PC-9 (cell line): ENCODE results near the gene KCNT2. TPM values are rescaled to one million over a fixed set of nuclear protein-coding genes. Genes with fewer than 3 reads are reported as not detected.

Experiments used
- BruUV-seq: library from RNA; stranded (reverse); fragments of 400-500 nt; replicated peaks from 2 replicates; lab custom pipeline; 2021; lab: Mats Ljungman, UMichigan
- CTCF ChIA-PET: fragments of 300-600 bp; sonication (Branson Sonifier 250); formaldehyde crosslinking; loops from one replicate; lab custom pipeline; 2022; ENCODE audit warnings: antibody characterized with exemption; lab: Charles Lee
- POLR2A ChIA-PET: fragments of 300-600 bp; sonication (Branson Sonifier 250); formaldehyde crosslinking; loops from one replicate; lab custom pipeline; 2022; ENCODE audit warnings: antibody characterized with exemption; ENCODE audit not compliant: unreplicated experiment; lab: Charles Lee
- DNase-seq, 2 experiments: peaks; one replicate each; pipeline versions ENCODE4 v3.0.0 to v3.0.0-alpha.2; 2015 to 2022; ENCODE audit warnings: mixed read lengths in 1 of 2
- H2AFZ ChIP-seq: fragments of 200-600 bp; sonication (generic); 2 replicates; pipeline ENCODE4 v1.8.1; 2017; ENCODE audit warnings: antibody characterized with exemption
- H3F3A ChIP-seq: fragments of 200-600 bp; sonication (generic); 2 replicates; pipeline ENCODE4 v1.8.1; 2017; ENCODE audit warnings: antibody characterized with exemption, mild to moderate bottlenecking, low read depth; ENCODE audit not compliant: insufficient read depth
- H3K27ac ChIP-seq: fragments of 200-600 bp; sonication (generic); 2 replicates; pipeline ENCODE4 v1.6.1; 2016; ENCODE audit warnings: mixed run types
- H3K27me3 ChIP-seq: fragments of 200-600 bp; sonication (generic); 2 replicates; pipeline ENCODE4 v1.6.1; 2016; ENCODE audit warnings: low read depth, mixed run types; ENCODE audit not compliant: insufficient read depth
- H3K36me3 ChIP-seq: fragments of 200-600 bp; sonication (generic); 2 replicates; pipeline ENCODE4 v1.6.1; 2016; ENCODE audit warnings: low read depth, mixed run types
- H3K4me1 ChIP-seq: fragments of 200-600 bp; sonication (generic); replicated peaks from 2 replicates; pipeline ENCODE4 v1.6.1; 2016; ENCODE audit warnings: mixed run types; ENCODE audit not compliant: insufficient read depth
- H3K4me2 ChIP-seq: fragments of 200-600 bp; sonication (generic); 2 replicates; pipeline ENCODE4 v1.6.1; 2017; ENCODE audit warnings: mixed run types
- H3K4me3 ChIP-seq: fragments of 200-600 bp; sonication (generic); 2 replicates; pipeline ENCODE4 v1.6.1; 2016; ENCODE audit warnings: mixed run types
- H3K79me2 ChIP-seq: fragments of 200-600 bp; sonication (generic); 2 replicates; pipeline ENCODE4 v1.6.1; 2017; ENCODE audit warnings: low read depth, mixed run types
- H3K9me2 ChIP-seq: fragments of 200-600 bp; sonication (generic); 2 replicates; pipeline ENCODE4 v1.8.1; 2017; ENCODE audit warnings: mild to moderate bottlenecking; ENCODE audit not compliant: insufficient read depth
- H3K9me3 ChIP-seq: fragments of 200-600 bp; sonication (generic); 2 replicates; pipeline ENCODE4 v1.8.1; 2016; ENCODE audit warnings: low read depth; ENCODE audit not compliant: insufficient read depth
- H4K20me1 ChIP-seq: fragments of 200-600 bp; sonication (generic); 2 replicates; pipeline ENCODE4 v1.8.1; 2017; ENCODE audit not compliant: insufficient read depth
- EZH2 ChIP-seq: fragments of 200-600 bp; sonication (generic); IDR thresholded peaks from 2 replicates; pipeline ENCODE4 v1.8.0; 2017; ENCODE audit warnings: antibody characterized with exemption, low read depth
- intact Hi-C: fragments of 100-400 bp; cut with micrococcal nuclease; formaldehyde crosslinking; loops from one replicate; pipeline ENCODE4 v1.10.0; 2022; ENCODE audit not compliant: unreplicated experiment
- total RNA-seq: library from RNA; stranded (reverse); gene quantifications from 2 replicates; pipeline ENCODE4 v1.2.3, GENCODE V29; 2021
- TF ChIP-seq, protein P1 (sequence below): fragments of 200-600 bp; sonication (generic); conservative IDR thresholded peaks from 2 replicates; pipeline ENCODE4 v1.6.1; 2017; ENCODE audit warnings: mixed run types, antibody characterized with exemption, mild to moderate bottlenecking, moderate library complexity

KCNT2 gene
- total RNA-seq, 1 experiment from 2014 or later, result 0.90 TPM

DNA sequence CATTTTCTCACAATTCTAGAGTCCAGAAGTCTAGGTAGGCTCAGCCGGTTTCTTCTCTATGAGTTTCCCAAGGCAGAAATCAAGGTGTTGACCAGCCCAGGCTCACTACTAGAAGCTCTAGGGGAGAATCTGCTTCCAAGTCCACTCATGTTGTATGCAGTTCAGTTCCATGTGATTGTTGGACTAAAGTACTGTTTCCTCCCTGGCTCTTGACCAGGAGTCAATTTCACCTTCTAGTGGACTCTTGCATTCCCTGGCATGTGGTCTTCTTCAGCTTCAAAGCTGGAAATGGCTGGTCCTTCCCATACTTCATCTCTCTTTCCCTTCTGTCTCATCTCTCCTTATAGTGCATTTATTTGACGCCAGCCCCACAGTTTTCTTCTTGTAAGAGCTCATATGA is 153.4 kb downstream of the KCNT2 start:
- POLR2A ChIA-PET, result no interaction called here
- intact Hi-C loops, result no loop called here
- TF ChIP-seq, protein P1, sequence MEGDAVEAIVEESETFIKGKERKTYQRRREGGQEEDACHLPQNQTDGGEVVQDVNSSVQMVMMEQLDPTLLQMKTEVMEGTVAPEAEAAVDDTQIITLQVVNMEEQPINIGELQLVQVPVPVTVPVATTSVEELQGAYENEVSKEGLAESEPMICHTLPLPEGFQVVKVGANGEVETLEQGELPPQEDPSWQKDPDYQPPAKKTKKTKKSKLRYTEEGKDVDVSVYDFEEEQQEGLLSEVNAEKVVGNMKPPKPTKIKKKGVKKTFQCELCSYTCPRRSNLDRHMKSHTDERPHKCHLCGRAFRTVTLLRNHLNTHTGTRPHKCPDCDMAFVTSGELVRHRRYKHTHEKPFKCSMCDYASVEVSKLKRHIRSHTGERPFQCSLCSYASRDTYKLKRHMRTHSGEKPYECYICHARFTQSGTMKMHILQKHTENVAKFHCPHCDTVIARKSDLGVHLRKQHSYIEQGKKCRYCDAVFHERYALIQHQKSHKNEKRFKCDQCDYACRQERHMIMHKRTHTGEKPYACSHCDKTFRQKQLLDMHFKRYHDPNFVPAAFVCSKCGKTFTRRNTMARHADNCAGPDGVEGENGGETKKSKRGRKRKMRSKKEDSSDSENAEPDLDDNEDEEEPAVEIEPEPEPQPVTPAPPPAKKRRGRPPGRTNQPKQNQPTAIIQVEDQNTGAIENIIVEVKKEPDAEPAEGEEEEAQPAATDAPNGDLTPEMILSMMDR, result no peak

DNA sequence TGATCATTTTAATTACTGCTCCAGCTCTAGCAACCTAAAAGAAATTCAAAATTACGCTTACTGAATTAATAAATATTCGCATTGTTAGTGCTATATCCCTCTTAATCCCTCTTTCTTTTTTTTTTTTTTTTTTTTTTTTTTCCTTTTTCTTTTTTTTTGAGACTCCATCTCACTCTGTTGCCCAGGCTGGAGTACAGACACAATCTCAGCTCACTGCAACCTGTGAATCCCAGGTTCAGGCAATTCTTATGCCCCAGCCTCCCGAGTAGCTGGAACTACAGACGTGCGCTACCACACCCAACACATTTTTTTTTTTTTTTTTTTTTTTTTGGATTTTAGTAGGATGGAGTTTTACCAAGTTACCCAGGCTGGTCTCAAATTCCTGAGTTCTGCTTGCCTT is 157.1 kb downstream of the KCNT2 start:
- no peaks in the 10 kb centered on the region for H3K27me3 ChIP-seq
- H3K4me1 ChIP-seq, result no peaks in the 10 kb centered on the region
- CTCF ChIA-PET, result no interaction called here
- no peak overlapping the region for H3K4me3 ChIP-seq
- H3K9me2 ChIP-seq, result no peaks in the 10 kb centered on the region
- no peaks in the 10 kb centered on the region for H4K20me1 ChIP-seq
- BruUV-seq, result no TSS peak
- H2AFZ ChIP-seq, result no peak overlapping the region
- H3K4me2 ChIP-seq, result no peak overlapping the region
- POLR2A ChIA-PET, result no interaction called here
- H3K27ac ChIP-seq, result no peak overlapping the region
- no peak for TF ChIP-seq EZH2
- TF ChIP-seq, protein P1, result no peak
- no peaks in the 10 kb centered on the region for H3K79me2 ChIP-seq
- no peaks in the 10 kb centered on the region for H3F3A ChIP-seq
- H3K9me3 ChIP-seq, result no peaks in the 10 kb centered on the region
- DNase-seq, result no peak
- intact Hi-C loops, result no loop called here
- H3K36me3 ChIP-seq, result no peaks in the 10 kb centered on the region

More for the DNA sequence above, 153.4 kb downstream of the KCNT2 start:
- no peak for DNase-seq
- BruUV-seq, result no TSS peak
- Histone ChIP-seq H3F3A (no peaks in the 10 kb centered on the region), H3K4me2 (no peak overlapping the region), H3K4me1 (no peaks in the 10 kb centered on the region), H3K9me2 (no peaks in the 10 kb centered on the region), H3K79me2 (no peaks in the 10 kb centered on the region), H3K9me3 (no peaks in the 10 kb centered on the region), H4K20me1 (no peaks in the 10 kb centered on the region), H3K4me3 (no peak overlapping the region), H3K27me3 (no peaks in the 10 kb centered on the region), H3K27ac (no peak overlapping the region), H3K36me3 (no peaks in the 10 kb centered on the region), H2AFZ (no peak overlapping the region)
- CTCF ChIA-PET, result no interaction called here

GRCh38 chr1:196450143-196451095 is 157.8 kb downstream of the KCNT2 start:
- TF ChIP-seq, protein P1, result no peak
- TF ChIP-seq EZH2, result no peak
- DNase-seq, result no peak
- Histone ChIP-seq H2AFZ (no peak overlapping the region), H3K4me3 (no peak overlapping the region), H3K4me1 (no peaks in the 10 kb centered on the region), H3K4me2 (no peak overlapping the region), H3K9me3 (no peaks in the 10 kb centered on the region), H3K79me2 (no peaks in the 10 kb centered on the region), H3K27me3 (no peaks in the 10 kb centered on the region), H4K20me1 (no peaks in the 10 kb centered on the region), H3F3A (no peaks in the 10 kb centered on the region), H3K9me2 (no peaks in the 10 kb centered on the region), H3K27ac (no peak overlapping the region), H3K36me3 (no peaks in the 10 kb centered on the region)
- intact Hi-C loops, result no loop called here
- ChIA-PET CTCF (no interaction called here), POLR2A (no interaction called here)
- no TSS peak for BruUV-seq
